Thyroid gland (tissue), 4 donors: ENCODE results near the gene UTS2R.
A peak's percentile ranks its signal among the peaks of the same experiment; 100 is the strongest.

Experiments
- CTCF ChIP-seq, 6 experiments: fragments of 200-600 bp in 3 of 6; fragments of 450-650 bp in 3 of 6; sonication (generic) in 3 of 6; IDR thresholded peaks; one replicate each; pipeline ENCODE4 v1.5.1; 2016 to 2019; ENCODE audit warnings: antibody characterized with exemption in 6 of 6, mild to moderate bottlenecking in 2 of 6, inconsistent platforms in 1 of 6, moderate library complexity in 1 of 6
- POLR2A ChIP-seq, 2 donors: fragments of 450-650 bp; IDR thresholded peaks; one replicate each; pipeline ENCODE4 v1.6.1; 2017; ENCODE audit warnings: antibody characterized with exemption in 2 of 2, mild to moderate bottlenecking in 2 of 2, moderate library complexity in 1 of 2

GRCh38 chr17:82418001-82418986, 46.7 kb downstream of the UTS2R start, which contains the start of the genes HEXD and OGFOD3:
- TF ChIP-seq CTCF (IDR thresholded peaks at IDR 0.05) (peak in 2 of 6 experiments; percentile 39 to 41), POLR2A (IDR thresholded peaks at IDR 0.05) (peak; percentile 27 to 78)
